Neuronal stem cell (in vitro differentiated cells): ENCODE results near the gene NLGN1.

Source experiments
- DNase-seq: peaks from one replicate; pipeline ENCODE4 v3.0.0-alpha.2; 2013; ENCODE audit warnings: low spot score
- H2AFZ ChIP-seq: one replicate; pipeline ENCODE4 v1.6.1; 2013; ENCODE audit warnings: mild to moderate bottlenecking, low read length, inconsistent platforms
- H2AK5ac ChIP-seq: 2 replicates; pipeline ENCODE4 v1.6.1; 2013; ENCODE audit warnings: low read depth, mild to moderate bottlenecking, inconsistent platforms, low read length, moderate library complexity, mixed read lengths
- H2BK120ac ChIP-seq: 2 replicates; pipeline ENCODE4 v1.6.1; 2013; ENCODE audit warnings: low read depth, mild to moderate bottlenecking, inconsistent platforms, low read length, moderate library complexity, mixed read lengths
- H2BK12ac ChIP-seq: one replicate; pipeline ENCODE4 v1.6.1; 2013; ENCODE audit warnings: low read length, inconsistent platforms
- H2BK15ac ChIP-seq: 2 replicates; pipeline ENCODE4 v1.6.1; 2013; ENCODE audit warnings: mild to moderate bottlenecking, low read length, inconsistent platforms, mixed read lengths
- H2BK5ac ChIP-seq: one replicate; pipeline ENCODE4 v1.6.1; 2013; ENCODE audit warnings: inconsistent platforms, mild to moderate bottlenecking, low read length, moderate library complexity
- H3K14ac ChIP-seq: one replicate; pipeline ENCODE4 v1.6.1; 2013; ENCODE audit warnings: low read length, inconsistent platforms
- H3K18ac ChIP-seq: 2 replicates; pipeline ENCODE4 v1.6.1; 2013; ENCODE audit warnings: low read length, inconsistent platforms
- H3K23ac ChIP-seq: 2 replicates; pipeline ENCODE4 v1.6.1; 2013; ENCODE audit warnings: low read depth, mild to moderate bottlenecking, mixed read lengths, low read length, inconsistent platforms; ENCODE audit not compliant: poor library complexity
- H3K27ac ChIP-seq: replicated peaks from 3 replicates; pipeline ENCODE4 v1.5.1; 2013; ENCODE audit warnings: low read length, inconsistent platforms
- H3K27me3 ChIP-seq, 3 experiments: 2 replicates each; pipeline ENCODE4 v1.6.1; 2013; ENCODE audit warnings: low read length in 3 of 3, mild to moderate bottlenecking in 2 of 3, inconsistent platforms in 1 of 3, low read depth in 1 of 3, mixed read lengths in 1 of 3, moderate library complexity in 1 of 3; ENCODE audit not compliant: control insufficient read depth in 3 of 3, insufficient read depth in 3 of 3
- H3K36me3 ChIP-seq, 2 donors: replicated peaks in 1 of 2; 2 replicates each; pipeline ENCODE4 v1.6.1; 2013; ENCODE audit warnings: low read length in 2 of 2; ENCODE audit not compliant: control insufficient read depth in 2 of 2, insufficient read depth in 2 of 2
- H3K4ac ChIP-seq: 2 replicates; pipeline ENCODE4 v1.6.1; 2013; ENCODE audit warnings: inconsistent platforms, mild to moderate bottlenecking, low read length, moderate library complexity
- H3K4me1 ChIP-seq, 2 donors: 1 replicate in 1 of 2; 2 replicates in 1 of 2; pipeline ENCODE4 v1.6.1; 2013; ENCODE audit warnings: low read length in 2 of 2, low read depth in 1 of 2; ENCODE audit not compliant: control insufficient read depth in 2 of 2, insufficient read depth in 1 of 2
- H3K4me2 ChIP-seq: one replicate; pipeline ENCODE4 v1.6.1; 2013; ENCODE audit warnings: mild to moderate bottlenecking, low read length, inconsistent platforms; ENCODE audit not compliant: insufficient read depth, poor library complexity, severe bottlenecking
- H3K4me3 ChIP-seq, 2 donors: 2 replicates each; pipeline ENCODE4 v1.5.1; 2013; ENCODE audit warnings: low read length in 2 of 2, mild to moderate bottlenecking in 2 of 2, inconsistent platforms in 1 of 2, moderate library complexity in 1 of 2
- H3K79me1 ChIP-seq: one replicate; pipeline ENCODE4 v1.6.1; 2013; ENCODE audit warnings: low read depth, mild to moderate bottlenecking, inconsistent platforms, low read length, moderate library complexity
- H3K9ac ChIP-seq: one replicate; pipeline ENCODE4 v1.6.1; 2013; ENCODE audit warnings: mild to moderate bottlenecking, low read depth, low read length, inconsistent platforms; ENCODE audit not compliant: poor library complexity
- H3K9me3 ChIP-seq, 2 donors: replicated peaks in 1 of 2; 2 replicates each; pipeline versions ENCODE3 to v1.6.1; 2013; ENCODE audit warnings: low read length in 2 of 2, mild to moderate bottlenecking in 2 of 2, inconsistent platforms in 1 of 2, low read depth in 1 of 2, mixed read lengths in 1 of 2, moderate library complexity in 1 of 2; ENCODE audit not compliant: control insufficient read depth in 2 of 2, insufficient read depth in 1 of 2
- H4K8ac ChIP-seq: one replicate; pipeline ENCODE4 v1.6.1; 2013; ENCODE audit warnings: low read depth, mild to moderate bottlenecking, inconsistent platforms, low read length, moderate library complexity
- H4K91ac ChIP-seq: one replicate; pipeline ENCODE4 v1.6.1; 2013; ENCODE audit warnings: low read length, low read depth, mild to moderate bottlenecking, inconsistent platforms; ENCODE audit not compliant: poor library complexity
- WGBS, 2 donors: extraction: QIAGEN DNeasy Blood & Tissue Kit; methylation state at CpG; one replicate each; pipeline ENCODE4 v1.1.7; 2013; ENCODE audit warnings: missing lambda C conversion rate in 2 of 2, mixed read lengths in 1 of 2; ENCODE audit not compliant: insufficient read length in 2 of 2, insufficient replicate concordance in 1 of 2; ENCODE audit errors: extremely low coverage in 2 of 2; 5-methylcytosine and 5-hydroxymethylcytosine counted together

NLGN1 gene

GRCh38 chr3:174023421-174023820 is 625.9 kb downstream of the NLGN1 start:
- no peak overlapping the region for H2AFZ ChIP-seq
- H3K27ac ChIP-seq: no peak overlapping the region
- H4K91ac ChIP-seq: no peak overlapping the region
- H2AK5ac ChIP-seq: no peak overlapping the region
- peaks cover 0 to 8% of the 10 kb centered on the region in 2 donors for H3K9me3 ChIP-seq
- DNase-seq: no peak
- no peaks in the 10 kb centered on the region for H3K27me3 ChIP-seq
- H3K23ac ChIP-seq: no peak overlapping the region
- peaks cover 1 to 5% of the 10 kb centered on the region in 2 donors for H3K4me1 ChIP-seq
- no peak overlapping the region for H3K18ac ChIP-seq
- H2BK15ac ChIP-seq: no peak overlapping the region
- H2BK12ac ChIP-seq: no peak overlapping the region
- H3K14ac ChIP-seq: no peak overlapping the region
- H3K4ac ChIP-seq: no peak overlapping the region
- no CpG with 5 or more reads among the region's 4 CpGs for WGBS, 2 donors
- H3K4me3 ChIP-seq: no peak overlapping the region
- H4K8ac ChIP-seq: no peak overlapping the region
- H3K4me2 ChIP-seq: no peak overlapping the region
- no peaks in the 10 kb centered on the region for H3K79me1 ChIP-seq
- no peak overlapping the region for H3K9ac ChIP-seq
- no peak overlapping the region for H2BK120ac ChIP-seq
- no peak overlapping the region for H2BK5ac ChIP-seq
- H3K36me3 ChIP-seq: no peaks in the 10 kb centered on the region

DNA sequence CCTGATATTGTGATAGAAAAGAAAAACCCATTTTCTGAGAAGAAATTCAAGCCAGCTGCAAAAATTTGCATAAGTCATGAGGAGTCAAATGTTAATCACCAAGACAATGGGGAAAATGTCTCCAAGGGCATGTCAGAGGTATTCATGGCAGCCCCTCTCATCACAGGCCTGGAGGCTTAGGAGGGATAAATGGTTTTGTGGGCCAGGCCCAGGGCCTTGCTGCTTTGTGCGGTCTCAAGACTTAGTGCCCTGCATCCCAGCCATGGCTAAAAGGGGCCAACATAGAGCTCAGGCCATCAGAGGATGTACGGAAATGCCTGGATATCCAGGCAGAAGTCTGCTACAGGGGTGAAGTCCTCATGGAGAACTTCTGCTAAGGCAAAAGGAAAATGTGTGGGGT is 631.1 kb downstream of the NLGN1 start:
- H3K36me3 ChIP-seq: no peaks in the 10 kb centered on the region
- no peak overlapping the region for H4K8ac ChIP-seq
- no peak overlapping the region for H2BK12ac ChIP-seq
- H3K18ac ChIP-seq: no peak overlapping the region
- H3K27ac ChIP-seq: no peak overlapping the region
- no peak overlapping the region for H2BK15ac ChIP-seq
- H4K91ac ChIP-seq: no peak overlapping the region
- H3K4me3 ChIP-seq: no peak overlapping the region
- H3K4me2 ChIP-seq: no peak overlapping the region
- H3K9me3 ChIP-seq: peaks cover 6 to 20% of the 10 kb centered on the region in 2 donors
- H2BK120ac ChIP-seq: no peak overlapping the region
- no peak overlapping the region for H3K23ac ChIP-seq
- no peak overlapping the region for H2BK5ac ChIP-seq
- H3K4ac ChIP-seq: no peak overlapping the region
- DNase-seq: no peak
- WGBS, 2 donors: no CpG with 5 or more reads among the region's 2 CpGs
- H2AFZ ChIP-seq: no peak overlapping the region
- H2AK5ac ChIP-seq: no peak overlapping the region
- H3K27me3 ChIP-seq: no peaks in the 10 kb centered on the region
- H3K4me1 ChIP-seq: peaks cover 1 to 2% of the 10 kb centered on the region in 2 donors
- no peaks in the 10 kb centered on the region for H3K79me1 ChIP-seq
- H3K14ac ChIP-seq: no peak overlapping the region
- no peak overlapping the region for H3K9ac ChIP-seq

DNA sequence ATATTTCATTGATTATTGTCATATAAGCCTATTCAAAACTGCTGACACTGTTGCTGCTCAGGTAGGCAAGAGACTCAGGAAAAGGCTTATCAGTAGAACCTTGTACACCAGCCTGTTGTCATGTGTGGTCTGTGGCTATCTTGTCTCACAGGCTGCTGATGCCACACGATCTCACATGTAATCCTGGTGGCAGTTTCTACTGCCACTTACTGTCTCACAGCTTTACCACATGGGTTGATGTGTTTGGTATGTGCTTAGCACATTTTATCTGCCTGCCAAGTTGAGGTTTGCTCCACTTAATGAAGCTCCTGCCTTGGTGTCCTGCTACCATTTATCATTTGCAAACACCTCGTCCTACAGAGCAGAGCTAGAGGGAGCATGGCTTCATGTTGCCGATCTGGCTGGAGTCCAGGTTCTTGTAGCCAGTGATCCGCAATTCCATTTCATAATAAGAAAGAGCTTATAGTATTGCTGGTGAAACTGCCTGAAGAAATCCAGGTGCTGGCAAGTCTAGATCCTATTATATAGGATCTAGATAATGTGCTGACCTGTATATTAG is 637.9 kb downstream of the NLGN1 start:
- Histone ChIP-seq H3K14ac (no peak overlapping the region), H4K8ac (no peak overlapping the region), H3K4ac (no peak overlapping the region), H3K27me3 (no peaks in the 10 kb centered on the region), H3K4me3 (peak overlapping the region in 1 of 2 donors; percentile 13), H3K18ac (no peak overlapping the region), H2BK15ac (no peak overlapping the region), H2BK5ac (no peak overlapping the region), H2BK12ac (no peak overlapping the region), H2AFZ (no peak overlapping the region), H3K79me1 (no peaks in the 10 kb centered on the region), H4K91ac (no peak overlapping the region), H3K27ac (no peak overlapping the region), H3K9ac (no peak overlapping the region), H3K4me2 (no peak overlapping the region), H3K36me3 (no peaks in the 10 kb centered on the region), H2BK120ac (no peak overlapping the region), H2AK5ac (no peak overlapping the region), H3K23ac (no peak overlapping the region), H3K9me3 (peaks cover 0 to 2% of the 10 kb centered on the region in 2 donors), H3K4me1 (no peaks in the 10 kb centered on the region)
- DNase-seq: no peak
- no CpG with 5 or more reads among the region's 4 CpGs for WGBS, 2 donors

DNA sequence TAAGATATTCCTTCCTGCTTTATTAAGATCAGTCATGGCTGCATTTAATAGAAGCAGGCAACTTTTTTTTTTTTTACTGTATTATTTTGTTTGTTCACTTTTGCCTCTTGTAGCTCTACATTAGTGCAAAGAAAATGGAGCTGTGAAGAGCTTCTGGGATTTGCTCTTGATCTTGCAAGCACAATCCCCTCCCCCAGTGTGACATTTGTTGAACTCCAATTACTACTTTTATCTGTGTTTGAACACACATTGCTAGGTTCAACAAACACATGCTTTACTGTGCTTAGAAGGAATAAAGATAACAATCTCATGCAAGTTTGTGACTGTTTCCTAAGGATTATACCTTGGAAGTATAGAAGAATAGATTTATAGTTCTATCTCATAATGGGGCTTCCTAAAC is 648.8 kb downstream of the NLGN1 start:
- Histone ChIP-seq H3K14ac (no peak overlapping the region), H2AFZ (no peak overlapping the region), H3K4me3 (no peak overlapping the region), H3K27ac (no peak overlapping the region), H2AK5ac (no peak overlapping the region), H2BK12ac (no peak overlapping the region), H2BK5ac (no peak overlapping the region), H3K79me1 (no peaks in the 10 kb centered on the region), H2BK120ac (no peak overlapping the region), H3K9me3 (peaks cover 1 to 13% of the 10 kb centered on the region in 2 donors), H3K18ac (no peak overlapping the region), H3K27me3 (no peaks in the 10 kb centered on the region), H4K91ac (no peak overlapping the region), H3K36me3 (no peaks in the 10 kb centered on the region), H3K4me2 (no peak overlapping the region), H3K4ac (no peak overlapping the region), H3K9ac (no peak overlapping the region), H2BK15ac (no peak overlapping the region), H3K23ac (no peak overlapping the region), H3K4me1 (no peaks in the 10 kb centered on the region), H4K8ac (no peak overlapping the region)
- DNase-seq: no peak
